Kidney epithelial cell (primary cell): Measurements from ENCODE around the gene GUK1. TPM values are rescaled to one million over a fixed set of nuclear protein-coding genes. Genes with fewer than 3 reads are reported as not detected.

Experiments
- DNase-seq: peaks from one replicate; pipeline ENCODE4 v3.0.0-alpha.2; 2010; ENCODE audit warnings: low read depth
- H3K27me3 ChIP-seq: 2 replicates; pipeline ENCODE4 v1.6.0; 2011; ENCODE audit warnings: low read length; ENCODE audit not compliant: control insufficient read depth, insufficient read depth
- H3K36me3 ChIP-seq: 2 replicates; pipeline ENCODE4 v1.5.1; 2011; ENCODE audit warnings: low read length; ENCODE audit not compliant: control insufficient read depth, insufficient read depth
- H3K4me3 ChIP-seq: 2 replicates; pipeline ENCODE4 v1.5.1; 2011; ENCODE audit warnings: low read depth, mild to moderate bottlenecking, control low read depth, low read length
- total RNA-seq: library from RNA; depleted of rRNA; stranded (reverse); fragments of >200 nt; gene quantifications from 2 replicates; pipeline ENCODE4 v1.2.3, GENCODE V29; 2015
- TF ChIP-seq, protein P1 (sequence below): IDR thresholded peaks from 2 replicates; pipeline ENCODE4 v1.5.1; 2011; ENCODE audit warnings: mild to moderate bottlenecking, moderate library complexity, low read length, control low read depth, inconsistent platforms; ENCODE audit not compliant: insufficient read depth, poor library complexity, severe bottlenecking

The GUK1 gene
- total RNA-seq, 1 donor from 2014 or later, result 302 TPM

DNA sequence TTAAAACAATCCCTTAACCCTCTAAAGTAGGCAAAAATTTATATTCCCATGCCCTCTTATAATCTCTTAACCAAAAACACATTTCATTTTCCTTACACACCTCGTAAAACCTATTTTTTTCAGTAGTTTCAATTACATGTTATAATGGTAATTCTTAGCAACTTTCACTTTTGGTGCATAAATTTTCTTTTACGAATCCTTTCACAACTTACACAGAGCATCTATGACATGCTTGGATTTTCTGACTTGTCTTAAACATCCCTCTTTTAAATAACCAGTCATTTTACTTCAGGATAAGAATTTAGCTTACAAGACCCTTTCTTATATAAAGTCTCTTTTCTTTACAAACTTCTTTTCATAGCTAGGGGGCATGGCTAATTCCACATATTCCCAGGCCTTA is 22.0 kb upstream of the GUK1 start:
- TF ChIP-seq, protein P1, sequence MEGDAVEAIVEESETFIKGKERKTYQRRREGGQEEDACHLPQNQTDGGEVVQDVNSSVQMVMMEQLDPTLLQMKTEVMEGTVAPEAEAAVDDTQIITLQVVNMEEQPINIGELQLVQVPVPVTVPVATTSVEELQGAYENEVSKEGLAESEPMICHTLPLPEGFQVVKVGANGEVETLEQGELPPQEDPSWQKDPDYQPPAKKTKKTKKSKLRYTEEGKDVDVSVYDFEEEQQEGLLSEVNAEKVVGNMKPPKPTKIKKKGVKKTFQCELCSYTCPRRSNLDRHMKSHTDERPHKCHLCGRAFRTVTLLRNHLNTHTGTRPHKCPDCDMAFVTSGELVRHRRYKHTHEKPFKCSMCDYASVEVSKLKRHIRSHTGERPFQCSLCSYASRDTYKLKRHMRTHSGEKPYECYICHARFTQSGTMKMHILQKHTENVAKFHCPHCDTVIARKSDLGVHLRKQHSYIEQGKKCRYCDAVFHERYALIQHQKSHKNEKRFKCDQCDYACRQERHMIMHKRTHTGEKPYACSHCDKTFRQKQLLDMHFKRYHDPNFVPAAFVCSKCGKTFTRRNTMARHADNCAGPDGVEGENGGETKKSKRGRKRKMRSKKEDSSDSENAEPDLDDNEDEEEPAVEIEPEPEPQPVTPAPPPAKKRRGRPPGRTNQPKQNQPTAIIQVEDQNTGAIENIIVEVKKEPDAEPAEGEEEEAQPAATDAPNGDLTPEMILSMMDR, result no peak

DNA sequence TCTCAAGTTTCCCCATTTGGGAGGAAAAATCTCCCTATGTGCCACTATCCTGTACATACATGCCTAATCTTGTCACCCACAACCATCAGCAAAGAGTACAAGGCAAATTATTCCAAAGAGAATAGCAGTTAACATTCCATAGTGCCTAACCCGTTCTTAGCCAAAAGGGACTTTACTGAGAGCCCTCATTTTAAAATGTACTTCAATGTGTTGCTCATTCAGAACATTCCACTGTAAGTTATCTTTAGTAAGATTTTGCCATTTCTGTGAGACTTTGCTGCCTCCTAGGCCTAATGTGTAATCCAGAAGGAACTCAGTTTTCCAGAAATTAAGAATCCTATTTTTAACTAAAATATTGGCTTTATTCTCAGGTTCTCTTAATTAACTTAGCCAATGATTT is 19.7 kb upstream of the GUK1 start:
- Histone ChIP-seq H3K36me3 (no peaks in the 10 kb centered on the region), H3K27me3 (peaks cover 4% of the 10 kb centered on the region), H3K4me3 (no peak overlapping the region)
- no peak for DNase-seq
- TF ChIP-seq, protein P1, result no peak

More for the DNA sequence above, 22.0 kb upstream of the GUK1 start:
- H3K36me3 ChIP-seq, result no peaks in the 10 kb centered on the region
- no peak for DNase-seq
- H3K27me3 ChIP-seq, result peaks cover 4% of the 10 kb centered on the region
- H3K4me3 ChIP-seq, result no peak overlapping the region

DNA sequence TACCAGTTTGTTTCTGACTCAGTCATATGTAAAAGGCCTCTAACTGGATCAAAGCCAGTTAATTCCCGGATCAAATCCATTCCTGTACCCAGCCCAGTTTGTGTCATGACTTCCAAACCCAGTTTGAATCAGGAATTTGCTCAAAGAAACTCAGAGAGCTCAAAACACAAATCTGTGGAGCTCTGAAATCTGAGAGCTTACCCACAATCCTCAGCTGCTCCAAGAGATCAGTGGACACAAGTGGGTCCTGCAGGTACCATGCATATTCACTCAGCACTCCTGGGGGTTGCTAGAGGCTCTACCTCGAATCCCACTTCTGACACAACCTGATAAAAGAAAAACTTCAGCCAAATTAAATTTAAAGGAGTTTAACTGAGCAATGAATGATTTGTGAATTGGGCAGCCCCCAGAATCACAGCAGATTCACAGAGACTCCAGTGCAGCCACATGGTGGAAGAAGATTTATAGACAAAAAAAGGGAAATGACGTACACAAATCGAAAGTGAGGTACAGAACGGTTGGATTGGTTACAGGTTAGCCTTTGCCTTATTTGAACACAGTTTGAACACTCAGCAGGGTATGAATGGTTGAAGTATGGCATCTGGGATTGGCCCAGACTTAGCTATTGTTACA is 19.1 kb upstream of the GUK1 start:
- DNase-seq, result no peak
- H3K4me3 ChIP-seq, result no peak overlapping the region

DNA sequence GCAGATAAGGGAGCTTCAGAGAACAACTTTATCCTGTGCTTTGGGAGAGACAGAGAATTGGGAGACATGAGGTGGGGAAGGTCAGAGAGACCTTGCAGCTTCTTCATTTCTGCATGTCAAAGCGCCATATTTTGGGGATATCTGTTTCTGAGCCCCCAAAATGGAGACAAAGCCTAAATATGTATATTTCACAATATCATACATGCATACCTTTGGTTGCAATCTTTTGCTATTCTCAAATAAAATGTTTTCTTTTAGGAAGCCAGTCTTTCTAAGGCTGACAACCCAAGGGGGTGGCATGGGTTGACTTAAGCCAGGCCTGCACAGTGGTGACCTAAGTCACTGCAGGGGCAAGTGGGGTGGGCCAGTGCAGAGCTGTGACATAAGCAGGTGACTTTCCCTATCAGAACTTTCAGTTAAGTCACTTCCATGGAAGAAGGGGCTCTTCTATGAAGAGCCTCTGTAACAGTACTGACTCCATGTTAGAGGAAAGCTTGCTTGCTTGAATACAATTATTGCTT is 17.1 kb upstream of the GUK1 start:
- TF ChIP-seq, protein P1, result no peak
- no peak overlapping the region for H3K4me3 ChIP-seq
- H3K27me3 ChIP-seq, result peaks cover 4% of the 10 kb centered on the region
- no peak for DNase-seq
- no peaks in the 10 kb centered on the region for H3K36me3 ChIP-seq

More for the DNA sequence above, 19.1 kb upstream of the GUK1 start:
- no peaks in the 10 kb centered on the region for H3K36me3 ChIP-seq
- H3K27me3 ChIP-seq, result peaks cover 4% of the 10 kb centered on the region
- TF ChIP-seq, protein P1, result no peak

DNA sequence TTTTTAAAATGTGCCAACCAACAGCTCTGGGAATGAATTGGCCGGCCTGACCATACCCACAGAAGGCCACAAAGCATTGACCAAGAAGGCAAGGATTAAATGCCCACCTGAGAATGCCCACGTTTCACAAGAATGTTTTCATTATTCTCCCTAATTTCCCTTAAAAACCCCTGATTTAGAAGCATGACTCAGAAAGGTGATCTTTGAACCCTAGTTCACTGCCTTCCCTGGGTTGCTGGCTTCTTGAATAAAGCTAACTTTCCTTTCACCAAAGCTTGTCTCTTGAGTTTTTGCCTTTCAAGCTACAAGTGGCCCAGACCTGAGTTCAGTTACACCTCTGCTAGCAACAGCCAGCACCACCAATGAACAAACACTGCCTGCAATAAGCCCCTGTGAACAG is 16.6 kb upstream of the GUK1 start:
- no peak overlapping the region for H3K4me3 ChIP-seq
- H3K27me3 ChIP-seq, result peaks cover 4% of the 10 kb centered on the region
- TF ChIP-seq, protein P1, result no peak
- H3K36me3 ChIP-seq, result no peaks in the 10 kb centered on the region
- no peak for DNase-seq

DNA sequence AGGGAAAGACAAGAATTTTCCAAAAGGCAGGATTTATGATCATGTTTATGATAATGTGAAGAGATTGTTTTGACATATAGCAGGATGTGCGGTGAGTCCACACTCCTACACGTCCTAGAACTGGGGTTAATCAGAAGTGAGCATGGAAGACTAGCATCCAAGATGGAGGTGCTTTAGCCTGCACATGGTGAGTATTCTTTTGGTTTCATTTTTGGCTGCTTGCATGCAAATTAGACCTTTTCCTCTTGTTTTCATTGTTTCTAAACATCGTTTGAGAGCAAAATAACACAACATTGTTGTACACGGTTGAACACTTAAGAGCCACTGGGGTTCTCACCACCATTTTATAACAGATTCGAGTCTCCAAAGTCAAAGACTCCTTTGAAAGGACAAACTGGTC is 14.9 kb upstream of the GUK1 start:
- TF ChIP-seq, protein P1, result no peak
- no peak for DNase-seq
- Histone ChIP-seq H3K4me3 (no peak overlapping the region), H3K27me3 (peaks cover 4% of the 10 kb centered on the region), H3K36me3 (no peaks in the 10 kb centered on the region)
